Right lobe of liver (tissue), 4 donors: Measurements from ENCODE around the gene DHRS4L2.
"Not testable (repeated sequence)": the region's sequence is repeated elsewhere in the genome, so short reads cannot be mapped to it uniquely, and the experiment has no call there.

ENCODE experiments used
- CTCF ChIP-seq, 4 donors: fragments of 200-600 bp in 3 of 4; fragments of 450-650 bp in 1 of 4; IDR thresholded peaks; one replicate each; pipeline versions ENCODE4 v1.5.1 to v1.8.0; 2016 to 2022; ENCODE audit warnings: antibody characterized with exemption in 4 of 4, mild to moderate bottlenecking in 2 of 4
- POLR2A ChIP-seq: fragments of 450-650 bp; IDR thresholded peaks from one replicate; pipeline ENCODE4 v1.6.1; 2017; ENCODE audit warnings: antibody characterized with exemption, mild to moderate bottlenecking
- donor health status: DM: no; HTN: no; CAD: no.
- donor health status: DM: no; HTN: no; CAD: no.
- donor health status: DM: no; HTN: yes; CAD: no.

GRCh38 chr14:24015745-24016144 is 27.0 kb downstream of the DHRS4L2 start:
- not testable (repeated sequence) for TF ChIP-seq CTCF (IDR thresholded peaks at IDR 0.05); POLR2A
